GM12873 (cell line): ENCODE data around the gene NLRP9.

Experiments
- CTCF ChIP-seq: IDR thresholded peaks from 2 replicates; pipeline ENCODE4 v1.5.1; 2012; ENCODE audit warnings: low read depth, mild to moderate bottlenecking, moderate library complexity, low read length, control low read depth; ENCODE audit not compliant: insufficient read depth; ENCODE audit errors: missing control alignments

Gene NLRP9

GRCh38 chr19:55694241-55694655 lies 44.0 kb downstream of the NLRP9 start:
- no peak for TF ChIP-seq CTCF

- TF ChIP-seq CTCF, result no peak
These were observed 44.7 kb downstream of the NLRP9 start for GRCh38 chr19:55693336-55693974.

- no peak for TF ChIP-seq CTCF
These were observed 45.5 kb downstream of the NLRP9 start for GRCh38 chr19:55692681-55693081.

GRCh38 chr19:55691561-55692481 lies 46.4 kb downstream of the NLRP9 start:
- no peak for TF ChIP-seq CTCF

- TF ChIP-seq CTCF, result no peak
These were observed 47.2 kb downstream of the NLRP9 start for GRCh38 chr19:55690769-55691545.

GRCh38 chr19:55690109-55690768 lies 48.0 kb downstream of the NLRP9 start:
- TF ChIP-seq CTCF, result no peak
